Activated CD8-positive, alpha-beta memory T cell treated with anti-CD3 and anti-CD28 coated beads, Interleukin-2, amount 10 ng/mL, durations not matched to agents 7 days and 5 days (primary cell): ENCODE measurements around the gene SDCBP2. TPM values are rescaled to one million over a fixed set of nuclear protein-coding genes. Genes with fewer than 3 reads are reported as not detected.
A peak's percentile ranks its signal among the peaks of the same experiment; 100 is the strongest.
"Not testable (repeated sequence)": the region's sequence is repeated elsewhere in the genome, so short reads cannot be mapped to it uniquely, and the experiment has no call there.

Experiments used
- ATAC-seq: fragments of 150-1000 bp; cut with Tn5 transposase; one replicate; pipeline ENCODE4 v1.10.0; 2021; ENCODE audit warnings: moderate library complexity
- CTCF ChIA-PET: fragments of 350-600 bp; sonication (Branson Sonifier 250); formaldehyde crosslinking; loops from one replicate; lab custom pipeline; 2021; ENCODE audit warnings: antibody characterized with exemption; lab: Charles Lee
- DNase-seq: peaks from one replicate; pipeline ENCODE4 v3.0.0-alpha.2; 2020
- H3K27ac Mint-ChIP-seq: one replicate; pipeline ENCODE4 v1.8.0; 2021; ENCODE audit warnings: mild to moderate bottlenecking, mixed read lengths
- H3K27me3 Mint-ChIP-seq: one replicate; pipeline ENCODE4 v1.8.0; 2021; ENCODE audit warnings: mixed read lengths
- H3K36me3 Mint-ChIP-seq: one replicate; pipeline ENCODE4 v1.8.0; 2021; ENCODE audit warnings: mild to moderate bottlenecking, mixed read lengths
- H3K4me1 Mint-ChIP-seq: one replicate; pipeline ENCODE4 v1.8.0; 2021; ENCODE audit warnings: mixed read lengths
- H3K4me3 Mint-ChIP-seq: one replicate; pipeline ENCODE4 v1.8.0; 2021; ENCODE audit warnings: mild to moderate bottlenecking, moderate library complexity, mixed read lengths
- H3K9me3 Mint-ChIP-seq: one replicate; pipeline ENCODE4 v1.8.0; 2022; ENCODE audit warnings: low read depth, mixed read lengths
- total RNA-seq, 2 experiments: library from RNA; stranded (reverse); gene quantifications; one replicate each; pipeline ENCODE4 v1.2.3, GENCODE V29; 2021

SDCBP2 gene
- total RNA-seq, 2 experiments from 2014 or later, result 2.1 to 4.3 TPM

- H3K9me3 Mint-ChIP-seq, result peaks cover 6% of the 10 kb centered on the region
- peak; percentile 41 for DNase-seq
These were observed 16.3 kb upstream of the SDCBP2 start for GRCh38 chr20:1345030-1345755.

GRCh38 chr20:1343446-1344124 is 14.6 kb upstream of the SDCBP2 start:
- H3K4me1 Mint-ChIP-seq, result peaks cover 33% of the 10 kb centered on the region
- not testable (repeated sequence) for H3K4me3 Mint-ChIP-seq, H3K9me3 Mint-ChIP-seq, ATAC-seq, DNase-seq, H3K27me3 Mint-ChIP-seq
- peaks cover 22% of the 10 kb centered on the region for H3K36me3 Mint-ChIP-seq
- CTCF ChIA-PET, result interaction anchor here (1.1 to 3.0 kb wide), 2 partner anchors 11 to 14 kb away, joined by 3 to 9 read pairs; no protein-coding TSS in a partner anchor
- H3K27ac Mint-ChIP-seq, result peak overlapping the region; percentile 22

More at GRCh38 chr20:1345030-1345755, 16.3 kb upstream of the SDCBP2 start:
- H3K27me3 Mint-ChIP-seq, result no peaks in the 10 kb centered on the region
- peaks cover 31% of the 10 kb centered on the region for H3K36me3 Mint-ChIP-seq
- CTCF ChIA-PET, result interaction anchor here (0.9 to 3.0 kb wide), 4 partner anchors 9 to 19 kb away, joined by 3 to 9 read pairs (median 4); no protein-coding TSS in a partner anchor
- no peak overlapping the region for H3K4me3 Mint-ChIP-seq
- ATAC-seq, result peak; percentile 49
- H3K4me1 Mint-ChIP-seq, result peaks cover 33% of the 10 kb centered on the region
- peak overlapping the region; percentile 50 for H3K27ac Mint-ChIP-seq

DNA sequence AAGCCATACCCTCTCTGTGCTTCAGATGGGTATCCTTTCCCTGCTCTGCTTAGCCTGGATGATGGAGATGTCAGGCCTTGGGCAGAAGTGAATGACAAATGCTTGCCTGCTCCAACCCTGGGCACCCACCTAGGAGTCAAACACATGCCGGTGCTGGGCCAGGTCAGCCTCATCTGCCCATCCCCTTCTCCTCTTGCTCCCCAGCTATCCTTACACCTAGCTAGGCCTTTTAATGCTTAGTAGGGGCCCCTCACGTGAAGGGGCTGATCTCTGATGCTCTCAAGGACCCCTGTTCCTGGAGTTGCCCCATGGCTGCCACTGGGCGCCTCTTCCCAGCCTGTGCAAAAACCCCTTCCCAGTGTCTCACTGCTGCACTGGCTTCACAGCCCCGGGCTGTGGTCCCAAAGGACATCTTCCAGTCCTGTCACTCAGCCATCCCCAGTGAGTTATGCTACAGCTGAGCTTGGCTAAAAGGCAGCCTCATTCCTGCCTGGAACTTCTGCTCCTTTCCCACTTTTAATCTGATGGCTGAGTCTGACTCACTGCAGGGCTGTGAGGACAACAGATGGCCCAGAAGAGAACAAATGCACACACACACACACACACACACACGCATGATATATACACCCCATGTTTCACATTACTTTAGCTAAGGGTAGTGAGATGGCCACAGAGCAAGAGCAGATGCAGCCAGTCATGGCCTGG is 12.8 kb upstream of the SDCBP2 start:
- H3K4me1 Mint-ChIP-seq, result peaks cover 25% of the 10 kb centered on the region
- ATAC-seq, result no peak
- CTCF ChIA-PET, result no interaction called here

DNA sequence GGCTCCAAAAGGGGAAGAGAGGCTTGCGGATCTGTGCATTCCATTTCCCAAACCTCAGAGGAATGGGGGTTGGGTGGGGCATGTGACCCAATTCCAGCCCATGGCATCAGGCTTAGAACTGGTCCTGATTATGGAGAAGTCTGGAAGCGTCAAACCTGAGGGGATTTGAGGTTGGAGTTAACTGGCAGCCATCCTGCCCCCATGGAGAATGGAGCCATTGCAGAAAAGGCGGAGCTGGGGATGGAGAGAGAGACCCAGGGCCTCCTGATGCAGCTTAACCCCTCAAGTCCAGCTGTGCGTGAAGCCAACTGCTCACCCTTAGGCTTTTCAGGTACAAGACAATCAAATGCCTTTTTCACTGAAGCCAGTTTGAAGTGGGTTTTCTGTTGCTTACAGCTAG is 9.9 kb upstream of the SDCBP2 start:
- ATAC-seq, result no peak
- Mint-ChIP-seq H3K36me3 (peaks cover 7% of the 10 kb centered on the region), H3K4me3 (no peak overlapping the region), H3K27me3 (no peaks in the 10 kb centered on the region), H3K9me3 (no peaks in the 10 kb centered on the region), H3K27ac (no peak overlapping the region), H3K4me1 (peaks cover 22% of the 10 kb centered on the region)
- DNase-seq, result no peak
- CTCF ChIA-PET, result interaction anchor here (1.3 kb wide), 1 partner anchor 13 kb away, joined by 3 read pairs; no protein-coding TSS in a partner anchor

More for the DNA sequence above, 12.8 kb upstream of the SDCBP2 start:
- Mint-ChIP-seq H3K9me3 (no peaks in the 10 kb centered on the region), H3K4me3 (no peak overlapping the region), H3K27me3 (no peaks in the 10 kb centered on the region), H3K36me3 (peaks cover 9% of the 10 kb centered on the region), H3K27ac (no peak overlapping the region)
- peak; percentile 33 for DNase-seq

DNA sequence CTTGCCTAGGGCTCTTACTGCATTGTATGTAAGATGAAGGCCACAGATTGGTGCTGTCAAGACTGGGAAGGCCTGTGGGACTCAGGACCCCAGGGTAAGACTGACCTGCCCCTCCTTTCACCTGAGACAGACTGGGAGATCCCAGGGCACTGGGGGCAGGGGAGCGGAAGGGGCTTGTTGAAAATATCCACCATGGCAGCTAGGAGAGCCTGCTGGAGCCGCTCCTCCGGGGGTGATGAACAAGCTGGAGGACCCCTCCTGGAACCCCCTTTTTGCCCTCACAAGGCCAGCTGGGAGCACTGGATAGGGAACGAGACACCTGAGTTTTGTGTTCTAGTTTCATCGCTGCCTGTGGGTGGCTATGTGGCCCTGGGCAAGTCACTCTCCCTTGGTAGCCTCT is 9.2 kb upstream of the SDCBP2 start:
- ATAC-seq (no peak), DNase-seq (no peak)
- Mint-ChIP-seq H3K9me3 (no peaks in the 10 kb centered on the region), H3K36me3 (peaks cover 11% of the 10 kb centered on the region), H3K4me3 (no peak overlapping the region), H3K27me3 (no peaks in the 10 kb centered on the region), H3K4me1 (peaks cover 20% of the 10 kb centered on the region), H3K27ac (no peak overlapping the region)
- CTCF ChIA-PET, result interaction anchor here (1.3 kb wide), 1 partner anchor 13 kb away, joined by 3 read pairs; no protein-coding TSS in a partner anchor

GRCh38 chr20:1337441-1337840 is 8.5 kb upstream of the SDCBP2 start:
- Mint-ChIP-seq H3K27me3 (no peaks in the 10 kb centered on the region), H3K27ac (no peak overlapping the region)

DNA sequence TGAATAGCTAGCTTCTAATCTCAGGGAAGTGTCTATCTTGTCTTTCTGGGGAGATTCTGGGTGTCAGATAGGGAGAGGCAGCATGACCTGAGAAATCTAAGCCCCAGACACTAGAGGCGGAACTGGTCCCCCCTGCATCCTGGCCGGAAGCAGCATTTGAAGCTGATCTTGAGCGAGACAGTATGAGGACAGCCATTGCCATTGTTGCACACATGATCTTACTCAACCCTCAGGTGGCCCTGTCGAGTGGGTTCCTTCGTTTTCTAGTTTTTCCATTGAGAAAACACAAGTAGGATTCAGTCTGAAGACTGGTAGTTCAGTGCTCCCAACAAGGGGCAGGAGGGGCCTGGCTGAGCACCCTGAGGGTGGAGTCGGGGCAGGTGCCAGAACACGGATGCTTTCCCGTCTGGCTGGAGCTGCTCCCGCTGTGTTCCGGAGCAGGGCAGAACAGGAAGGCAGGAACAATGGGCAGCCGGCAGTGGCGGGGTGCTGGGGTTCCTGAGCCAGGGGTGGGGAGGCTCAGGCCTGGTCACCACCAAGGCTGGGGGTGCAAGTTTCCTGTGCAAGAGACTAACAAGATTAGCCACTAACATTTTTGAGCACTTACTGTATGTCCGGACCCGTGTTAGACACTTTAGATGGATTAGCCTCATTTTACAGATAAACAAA is 7.9 kb upstream of the SDCBP2 start:
- Mint-ChIP-seq H3K4me3 (no peak overlapping the region), H3K27ac (peak overlapping the region; percentile 67), H3K9me3 (no peaks in the 10 kb centered on the region), H3K27me3 (no peaks in the 10 kb centered on the region), H3K36me3 (peaks cover 8% of the 10 kb centered on the region), H3K4me1 (peaks cover 25% of the 10 kb centered on the region)
- ATAC-seq (peak; percentile 40), DNase-seq (no peak)
- CTCF ChIA-PET, result interaction anchor here (0.8 to 1.2 kb wide), 3 partner anchors 9 to 100 kb away, joined by 3 to 5 read pairs (median 3); no protein-coding TSS in a partner anchor

More at GRCh38 chr20:1337441-1337840, 8.5 kb upstream of the SDCBP2 start:
- Mint-ChIP-seq H3K4me1 (peaks cover 24% of the 10 kb centered on the region), H3K4me3 (no peak overlapping the region), H3K36me3 (peaks cover 9% of the 10 kb centered on the region), H3K9me3 (no peaks in the 10 kb centered on the region)
- no peak for DNase-seq
- no peak for ATAC-seq
- CTCF ChIA-PET, result interaction anchor here (0.8 kb wide), 1 partner anchor 12 kb away, joined by 3 read pairs; no protein-coding TSS in a partner anchor

DNA sequence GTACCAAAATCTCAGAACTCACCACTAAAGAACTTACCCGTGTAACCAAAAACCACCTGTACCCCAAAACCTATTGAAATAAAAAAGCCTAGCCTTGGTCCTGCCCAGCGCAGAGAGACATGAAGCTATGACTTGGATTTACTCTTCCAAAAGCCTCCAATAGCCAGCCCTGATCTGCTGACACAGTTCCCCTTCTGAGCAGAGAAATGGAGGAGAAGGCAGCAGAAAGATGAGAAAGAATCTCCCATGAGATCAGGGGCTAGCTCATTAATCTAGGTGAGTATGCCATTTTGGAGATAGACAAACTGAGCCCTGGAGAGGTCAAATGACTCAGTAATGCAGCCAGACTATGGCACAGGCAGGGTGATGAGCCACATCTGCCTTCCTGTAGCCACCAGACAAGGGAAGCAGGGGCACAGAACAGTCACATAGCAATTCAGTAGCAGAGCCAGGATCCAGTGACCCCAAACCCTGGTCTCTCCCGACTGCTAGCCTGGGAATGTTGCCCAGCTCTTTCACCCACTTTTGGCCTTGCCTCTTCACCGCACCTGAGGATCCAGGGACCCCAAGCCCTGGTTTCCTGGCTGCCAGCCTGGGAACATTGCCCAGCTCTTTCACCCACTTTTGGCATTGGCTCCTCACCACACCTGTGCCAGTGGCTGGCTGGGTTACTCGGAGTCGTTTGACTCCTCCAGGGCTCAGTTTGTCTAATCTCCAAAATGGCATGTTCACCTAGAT is 7.2 kb upstream of the SDCBP2 start:
- ATAC-seq (peak; percentile 48), DNase-seq (no peak)
- peaks cover 27% of the 10 kb centered on the region for H3K4me1 Mint-ChIP-seq
- CTCF ChIA-PET, result interaction anchor here (0.8 to 1.2 kb wide), 2 partner anchors 10 to 100 kb away, joined by 3 to 5 read pairs; no protein-coding TSS in a partner anchor
- H3K27me3 Mint-ChIP-seq, result no peaks in the 10 kb centered on the region
- no peak overlapping the region for H3K4me3 Mint-ChIP-seq
- H3K27ac Mint-ChIP-seq, result peak overlapping the region; percentile 67
- H3K36me3 Mint-ChIP-seq, result peaks cover 11% of the 10 kb centered on the region
- no peaks in the 10 kb centered on the region for H3K9me3 Mint-ChIP-seq

GRCh38 chr20:1334761-1335160 is 5.8 kb upstream of the SDCBP2 start:
- H3K27ac Mint-ChIP-seq, result peak overlapping the region; percentile 39

DNA sequence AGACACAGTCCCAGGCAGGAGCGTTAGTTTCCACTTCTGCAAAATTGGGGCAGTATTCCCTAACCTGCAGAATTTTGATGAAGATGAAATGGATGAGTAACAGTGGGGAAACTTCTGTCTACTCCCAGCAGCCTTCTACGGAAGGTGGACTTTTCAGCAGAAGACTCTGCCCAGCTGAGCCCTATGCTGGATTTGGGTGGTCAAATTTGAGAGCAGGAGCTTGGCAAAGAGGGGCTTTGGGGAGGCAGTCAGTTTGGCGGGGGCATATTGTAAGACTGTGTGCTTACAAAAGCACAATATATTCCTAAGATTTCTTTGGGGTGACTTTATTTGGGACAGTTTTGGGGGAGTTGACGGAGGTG is 5.4 kb upstream of the SDCBP2 start:
- Mint-ChIP-seq H3K9me3 (no peaks in the 10 kb centered on the region), H3K36me3 (peaks cover 12% of the 10 kb centered on the region), H3K27me3 (no peaks in the 10 kb centered on the region), H3K27ac (peak overlapping the region; percentile 39), H3K4me1 (peaks cover 42% of the 10 kb centered on the region), H3K4me3 (no peak overlapping the region)
- no peak for ATAC-seq
- CTCF ChIA-PET, result interaction anchor here (1.2 kb wide), 1 partner anchor 28 kb away, joined by 3 read pairs; no protein-coding TSS in a partner anchor
- no peak for DNase-seq

More at GRCh38 chr20:1334761-1335160, 5.8 kb upstream of the SDCBP2 start:
- Mint-ChIP-seq H3K36me3 (peaks cover 12% of the 10 kb centered on the region), H3K4me1 (peaks cover 38% of the 10 kb centered on the region), H3K9me3 (no peaks in the 10 kb centered on the region), H3K4me3 (no peak overlapping the region), H3K27me3 (no peaks in the 10 kb centered on the region)
- CTCF ChIA-PET, result interaction anchor here (1.2 kb wide), 1 partner anchor 27 kb away, joined by 3 read pairs; no protein-coding TSS in a partner anchor
- ATAC-seq (no peak), DNase-seq (no peak)

DNA sequence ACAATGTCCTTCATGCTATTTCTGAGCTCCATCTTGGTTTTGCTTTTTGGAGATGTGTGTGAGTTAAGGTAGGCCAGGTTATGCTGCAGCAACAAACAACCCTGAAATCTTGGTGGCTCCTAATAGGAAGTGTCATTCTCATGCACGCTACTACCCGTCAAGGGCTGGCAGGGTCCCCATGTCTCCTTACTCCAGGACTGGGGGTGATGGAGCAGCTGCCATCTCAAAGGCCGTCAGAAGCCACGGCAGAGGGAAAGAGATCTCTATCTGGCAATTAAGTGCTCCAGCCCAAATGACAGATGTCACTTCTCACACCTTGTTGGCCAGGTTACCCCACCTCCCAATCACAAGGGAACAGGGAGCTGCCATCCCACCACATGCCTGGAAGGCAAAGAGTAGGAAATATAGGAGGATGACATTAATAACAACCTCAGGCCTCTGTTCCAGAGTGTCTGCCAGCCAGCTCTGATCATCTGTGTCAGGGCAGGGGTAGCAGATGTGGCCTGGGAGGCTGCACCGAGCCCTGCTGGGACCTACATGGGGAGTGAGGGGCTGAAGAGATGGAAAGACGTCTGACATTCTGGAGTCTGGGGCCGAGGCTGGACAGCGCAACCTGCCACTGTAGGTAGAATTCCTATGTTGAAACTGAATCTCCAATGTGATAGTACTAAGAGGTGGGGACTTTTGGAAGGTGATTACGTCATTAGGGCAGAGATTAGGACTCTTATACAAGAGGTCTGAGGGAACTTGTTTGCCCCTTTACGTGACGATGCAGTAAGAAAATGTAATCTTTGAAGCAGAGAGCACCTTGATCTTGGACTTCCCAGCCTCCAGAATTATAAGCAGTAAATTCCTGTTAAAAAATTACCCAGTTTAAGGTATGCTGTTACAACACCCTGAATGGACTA is 4.8 kb upstream of the SDCBP2 start:
- H3K4me3 Mint-ChIP-seq, result no peak overlapping the region
- ATAC-seq (no peak), DNase-seq (peak; percentile 37)
- H3K27ac Mint-ChIP-seq, result no peak overlapping the region
- CTCF ChIA-PET, result interaction anchor here (1.2 to 1.4 kb wide), 2 partner anchors 28 to 105 kb away, joined by 3 read pairs; no protein-coding TSS in a partner anchor
- H3K36me3 Mint-ChIP-seq, result peaks cover 12% of the 10 kb centered on the region
- peaks cover 48% of the 10 kb centered on the region for H3K4me1 Mint-ChIP-seq
- H3K27me3 Mint-ChIP-seq, result no peaks in the 10 kb centered on the region
- no peaks in the 10 kb centered on the region for H3K9me3 Mint-ChIP-seq
